ENCODE measurements around the gene NUP210.

DNA sequence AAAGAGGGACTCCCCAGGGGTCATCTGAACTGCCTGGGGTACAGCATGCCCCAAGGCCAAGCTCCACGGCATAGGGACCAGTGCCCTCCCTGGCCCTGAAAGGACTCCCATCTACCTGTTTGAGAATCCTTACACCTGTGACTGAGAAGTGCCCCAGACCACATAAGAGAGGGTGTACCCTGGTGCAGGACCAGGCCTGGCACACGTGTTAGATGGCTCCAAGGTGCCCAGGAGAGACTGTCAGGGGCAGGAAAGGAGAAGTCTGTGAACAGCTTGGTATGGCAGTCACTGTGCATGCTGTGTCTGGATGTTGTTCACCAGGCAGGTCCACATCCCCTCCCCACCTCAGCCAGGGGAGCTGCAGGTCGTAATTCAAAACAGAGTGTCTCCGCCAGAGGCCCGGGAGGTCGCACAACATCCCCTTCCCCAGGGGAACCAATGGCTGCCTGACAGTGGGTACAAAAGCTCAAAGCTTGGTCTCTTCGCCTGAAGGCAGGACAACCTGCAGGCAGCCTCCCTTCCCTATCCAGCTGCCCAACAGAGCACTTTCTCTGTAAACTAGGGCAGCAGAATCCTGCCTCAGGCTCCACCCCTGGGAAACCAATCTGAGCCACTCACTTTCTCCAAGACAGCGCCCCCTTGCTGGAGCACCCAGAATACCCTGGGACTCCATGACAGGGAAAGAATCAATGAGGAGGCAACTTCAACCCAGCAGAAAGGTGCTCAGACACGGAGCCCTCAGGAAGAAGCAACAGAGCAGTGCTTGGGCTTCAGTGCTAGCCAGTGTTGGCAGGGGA, 3.9 kb downstream of the NUP210 start:
- TF ChIP-seq, protein P1, sequence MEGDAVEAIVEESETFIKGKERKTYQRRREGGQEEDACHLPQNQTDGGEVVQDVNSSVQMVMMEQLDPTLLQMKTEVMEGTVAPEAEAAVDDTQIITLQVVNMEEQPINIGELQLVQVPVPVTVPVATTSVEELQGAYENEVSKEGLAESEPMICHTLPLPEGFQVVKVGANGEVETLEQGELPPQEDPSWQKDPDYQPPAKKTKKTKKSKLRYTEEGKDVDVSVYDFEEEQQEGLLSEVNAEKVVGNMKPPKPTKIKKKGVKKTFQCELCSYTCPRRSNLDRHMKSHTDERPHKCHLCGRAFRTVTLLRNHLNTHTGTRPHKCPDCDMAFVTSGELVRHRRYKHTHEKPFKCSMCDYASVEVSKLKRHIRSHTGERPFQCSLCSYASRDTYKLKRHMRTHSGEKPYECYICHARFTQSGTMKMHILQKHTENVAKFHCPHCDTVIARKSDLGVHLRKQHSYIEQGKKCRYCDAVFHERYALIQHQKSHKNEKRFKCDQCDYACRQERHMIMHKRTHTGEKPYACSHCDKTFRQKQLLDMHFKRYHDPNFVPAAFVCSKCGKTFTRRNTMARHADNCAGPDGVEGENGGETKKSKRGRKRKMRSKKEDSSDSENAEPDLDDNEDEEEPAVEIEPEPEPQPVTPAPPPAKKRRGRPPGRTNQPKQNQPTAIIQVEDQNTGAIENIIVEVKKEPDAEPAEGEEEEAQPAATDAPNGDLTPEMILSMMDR (IDR thresholded peaks at IDR 0.05) = no peak
- no peak for TF ChIP-seq EP300 (IDR thresholded peaks at IDR 0.05)
- TF ChIP-seq POLR2A (IDR thresholded peaks at IDR 0.05) = no peak
- TF ChIP-seq POLR2AphosphoS5 (IDR thresholded peaks at IDR 0.05) = no peak
